Glutamatergic neuron (in vitro differentiated cells): ENCODE results near the gene ABCF1. TPM values are rescaled to one million over a fixed set of nuclear protein-coding genes. Genes with fewer than 3 reads are reported as not detected.

Experiments
- DNase-seq: peaks from one replicate; pipeline ENCODE4 v3.0.0; 2022
- H3K27ac Mint-ChIP-seq: one replicate; pipeline ENCODE4 v1.8.0; 2020; ENCODE audit warnings: mild to moderate bottlenecking, mixed read lengths, inconsistent platforms; ENCODE audit not compliant: unreplicated experiment
- H3K27me3 Mint-ChIP-seq: one replicate; pipeline ENCODE4 v1.8.0; 2020; ENCODE audit warnings: mild to moderate bottlenecking, moderate library complexity, mixed read lengths, inconsistent platforms; ENCODE audit not compliant: unreplicated experiment
- H3K36me3 Mint-ChIP-seq: one replicate; pipeline ENCODE4 v1.8.0; 2020; ENCODE audit warnings: mild to moderate bottlenecking, mixed read lengths, inconsistent platforms; ENCODE audit not compliant: unreplicated experiment
- H3K4me1 Mint-ChIP-seq: one replicate; pipeline ENCODE4 v1.8.0; 2020; ENCODE audit warnings: mild to moderate bottlenecking, low read depth, mixed read lengths, inconsistent platforms; ENCODE audit not compliant: unreplicated experiment
- H3K4me3 Mint-ChIP-seq: one replicate; pipeline ENCODE4 v1.8.0; 2020; ENCODE audit warnings: mild to moderate bottlenecking, mixed read lengths, inconsistent platforms; ENCODE audit not compliant: unreplicated experiment
- H3K9me3 Mint-ChIP-seq: one replicate; pipeline ENCODE4 v1.8.0; 2020; ENCODE audit warnings: mild to moderate bottlenecking, moderate library complexity, mixed read lengths, inconsistent platforms; ENCODE audit not compliant: unreplicated experiment
- total RNA-seq: library from RNA; stranded (reverse); fragmentation: NEBNext Ultra II Directional; extraction: Animal tissue kit (Norgen Biotek cat#: 25700); gene quantifications from one replicate; pipeline ENCODE4 v1.2.1, GENCODE V29; 2021; ENCODE audit not compliant: unreplicated experiment
- TF ChIP-seq, protein P1 (sequence below): fragments of 200-600 bp; sonication (generic); IDR thresholded peaks from one replicate; pipeline ENCODE4 v1.5.0; 2021; ENCODE audit not compliant: partially characterized antibody, unreplicated experiment

Gene ABCF1
- total RNA-seq, 1 donor from 2014 or later, result 62.7 TPM

DNA sequence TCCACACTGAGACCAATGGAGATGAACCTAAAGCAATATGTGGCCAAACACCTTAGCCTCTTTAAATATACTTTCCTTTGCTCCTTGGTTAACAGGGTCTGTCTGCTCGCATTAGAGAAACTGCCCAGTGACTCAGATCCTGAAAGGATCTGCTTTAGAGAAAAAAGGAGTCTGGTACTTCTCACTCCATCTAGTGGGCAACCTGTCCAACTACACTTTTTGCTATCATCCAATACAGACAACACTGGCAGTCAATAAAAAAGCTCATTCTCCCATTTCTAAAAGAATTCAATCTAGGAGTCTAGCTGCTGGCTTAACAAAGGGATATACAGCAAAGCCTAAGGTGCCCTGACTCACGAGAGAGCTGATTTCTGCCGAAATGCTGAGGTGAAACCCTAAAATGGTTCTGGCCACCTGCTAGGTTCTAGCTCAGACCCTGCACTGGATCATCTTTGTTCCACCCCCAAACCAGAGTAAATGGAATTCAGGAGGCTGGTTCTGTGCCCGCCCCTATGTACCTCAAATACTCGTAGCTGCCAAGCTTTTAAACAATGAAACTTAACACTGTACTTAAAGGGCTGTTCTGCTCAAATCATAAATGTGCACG, 26.5 kb upstream of the ABCF1 start:
- no peak for DNase-seq
- H3K27me3 Mint-ChIP-seq, result peaks cover 4% of the 10 kb centered on the region

DNA sequence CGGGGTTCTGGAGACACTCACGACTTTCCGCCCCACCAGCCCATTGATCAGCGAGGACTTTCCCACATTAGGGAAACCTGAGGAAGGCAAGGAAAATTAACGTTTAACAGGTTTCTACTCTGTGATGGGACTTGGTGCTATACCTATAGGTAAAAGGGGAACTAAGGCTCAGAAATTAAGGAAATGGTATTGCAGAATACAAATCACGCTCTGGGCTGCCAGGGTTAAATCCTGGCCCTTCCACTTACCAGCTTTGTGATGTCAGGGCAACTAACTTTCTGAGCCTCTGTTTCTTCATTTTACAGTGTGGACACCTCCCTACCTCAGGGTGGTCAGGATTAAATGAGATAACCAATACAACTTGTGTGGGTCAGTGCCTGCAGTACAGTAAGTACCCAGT, 23.8 kb upstream of the ABCF1 start:
- peaks cover 4% of the 10 kb centered on the region for H3K27me3 Mint-ChIP-seq
- H3K9me3 Mint-ChIP-seq, result no peaks in the 10 kb centered on the region
- H3K36me3 Mint-ChIP-seq, result no peaks in the 10 kb centered on the region
- no peak overlapping the region for H3K4me3 Mint-ChIP-seq
- H3K4me1 Mint-ChIP-seq, result peaks cover 12% of the 10 kb centered on the region
- no peak overlapping the region for H3K27ac Mint-ChIP-seq
- TF ChIP-seq, protein P1, sequence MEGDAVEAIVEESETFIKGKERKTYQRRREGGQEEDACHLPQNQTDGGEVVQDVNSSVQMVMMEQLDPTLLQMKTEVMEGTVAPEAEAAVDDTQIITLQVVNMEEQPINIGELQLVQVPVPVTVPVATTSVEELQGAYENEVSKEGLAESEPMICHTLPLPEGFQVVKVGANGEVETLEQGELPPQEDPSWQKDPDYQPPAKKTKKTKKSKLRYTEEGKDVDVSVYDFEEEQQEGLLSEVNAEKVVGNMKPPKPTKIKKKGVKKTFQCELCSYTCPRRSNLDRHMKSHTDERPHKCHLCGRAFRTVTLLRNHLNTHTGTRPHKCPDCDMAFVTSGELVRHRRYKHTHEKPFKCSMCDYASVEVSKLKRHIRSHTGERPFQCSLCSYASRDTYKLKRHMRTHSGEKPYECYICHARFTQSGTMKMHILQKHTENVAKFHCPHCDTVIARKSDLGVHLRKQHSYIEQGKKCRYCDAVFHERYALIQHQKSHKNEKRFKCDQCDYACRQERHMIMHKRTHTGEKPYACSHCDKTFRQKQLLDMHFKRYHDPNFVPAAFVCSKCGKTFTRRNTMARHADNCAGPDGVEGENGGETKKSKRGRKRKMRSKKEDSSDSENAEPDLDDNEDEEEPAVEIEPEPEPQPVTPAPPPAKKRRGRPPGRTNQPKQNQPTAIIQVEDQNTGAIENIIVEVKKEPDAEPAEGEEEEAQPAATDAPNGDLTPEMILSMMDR, result no peak
- DNase-seq, result no peak

More for the DNA sequence above, 26.5 kb upstream of the ABCF1 start:
- no peaks in the 10 kb centered on the region for H3K36me3 Mint-ChIP-seq
- H3K27ac Mint-ChIP-seq, result no peak overlapping the region
- TF ChIP-seq, protein P1, result peak; percentile 83
- H3K9me3 Mint-ChIP-seq, result no peaks in the 10 kb centered on the region
- H3K4me3 Mint-ChIP-seq, result no peak overlapping the region
- H3K4me1 Mint-ChIP-seq, result peaks cover 20% of the 10 kb centered on the region

GRCh38 chr6:30548375-30548774, 22.9 kb upstream of the ABCF1 start:
- Mint-ChIP-seq H3K36me3 (no peaks in the 10 kb centered on the region), H3K27ac (no peak overlapping the region), H3K27me3 (peaks cover 2% of the 10 kb centered on the region), H3K4me3 (no peak overlapping the region), H3K4me1 (peaks cover 5% of the 10 kb centered on the region), H3K9me3 (no peaks in the 10 kb centered on the region)
- TF ChIP-seq, protein P1, result no peak
- no peak for DNase-seq

GRCh38 chr6:30554404-30554803, 16.8 kb upstream of the ABCF1 start:
- no peak overlapping the region for H3K27ac Mint-ChIP-seq
- H3K4me3 Mint-ChIP-seq, result no peak overlapping the region
- TF ChIP-seq, protein P1, result no peak
- H3K36me3 Mint-ChIP-seq, result no peaks in the 10 kb centered on the region
- H3K4me1 Mint-ChIP-seq, result peaks cover 3% of the 10 kb centered on the region
- peaks cover 8% of the 10 kb centered on the region for H3K27me3 Mint-ChIP-seq
- peaks cover 6% of the 10 kb centered on the region for H3K9me3 Mint-ChIP-seq
- no peak for DNase-seq

- H3K27ac Mint-ChIP-seq, result peak overlapping the region; percentile 6
- no peaks in the 10 kb centered on the region for H3K36me3 Mint-ChIP-seq
- H3K27me3 Mint-ChIP-seq, result peaks cover 7% of the 10 kb centered on the region
- H3K4me1 Mint-ChIP-seq, result peaks cover 3% of the 10 kb centered on the region
- H3K9me3 Mint-ChIP-seq, result peaks cover 6% of the 10 kb centered on the region
- TF ChIP-seq, protein P1, result no peak
- DNase-seq, result peak; percentile 54
- peak overlapping the region; percentile 100 for H3K4me3 Mint-ChIP-seq
These were observed 16.1 kb upstream of the ABCF1 start for GRCh38 chr6:30554962-30555815.
